RWPE1 (cell line): Measurements from ENCODE around the gene AHCYL2.
"Not testable (repeated sequence)": the region's sequence is repeated elsewhere in the genome, so short reads cannot be mapped to it uniquely, and the experiment has no call there.

Experiments
- CTCF ChIA-PET: fragments of 350-600 bp; sonication (Branson Sonifier 250); formaldehyde crosslinking; extraction: SDS; loops from one replicate; lab custom pipeline; 2021; lab: Yijun Ruan, JAX
- POLR2A ChIA-PET: fragments of 400-600 bp; formaldehyde crosslinking; extraction: SDS; loops from one replicate; lab custom pipeline; 2020; ENCODE audit warnings: antibody characterized with exemption; ENCODE audit not compliant: low non-redundant PET; lab: Yijun Ruan, JAX
- DNase-seq: peaks from one replicate; pipeline ENCODE4 v3.0.0; 2012; ENCODE audit warnings: low spot score
- H3K27ac ChIP-seq: fragments of 450-650 bp; 2 replicates; pipeline ENCODE4 v1.5.1; 2017
- TF ChIP-seq, protein P1 (sequence below): fragments of 450-650 bp; conservative IDR thresholded peaks from 2 replicates; pipeline ENCODE4 v1.5.1; 2017; ENCODE audit warnings: low read depth, mild to moderate bottlenecking

AHCYL2 gene

DNA sequence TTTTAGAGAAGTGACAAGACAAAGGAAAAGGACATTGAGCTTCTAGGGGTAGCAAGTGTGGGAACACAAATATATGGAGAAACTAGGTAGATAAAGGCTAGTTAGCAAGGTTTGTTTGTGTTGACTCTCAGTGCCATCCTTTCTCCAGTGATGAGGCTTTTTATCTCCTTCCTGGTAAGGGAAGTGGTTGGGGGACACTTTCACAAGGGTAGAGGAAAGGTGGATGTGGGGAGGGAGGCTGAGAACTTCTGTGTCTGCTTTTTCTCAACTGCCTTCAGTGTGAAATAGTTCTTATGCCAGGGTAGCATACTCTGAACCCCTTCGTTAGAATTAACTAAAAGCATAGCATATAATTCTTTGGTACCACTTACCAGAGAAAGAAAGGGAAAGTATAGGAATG is 116.4 kb downstream of the AHCYL2 start:
- DNase-seq: no peak
- ChIA-PET CTCF (interaction anchor here (0.7 kb wide), 2 partner anchors 29 to 59 kb away, joined by 3 read pairs; no protein-coding TSS in a partner anchor), POLR2A (no interaction called here)
- no peak overlapping the region for H3K27ac ChIP-seq
- TF ChIP-seq, protein P1, sequence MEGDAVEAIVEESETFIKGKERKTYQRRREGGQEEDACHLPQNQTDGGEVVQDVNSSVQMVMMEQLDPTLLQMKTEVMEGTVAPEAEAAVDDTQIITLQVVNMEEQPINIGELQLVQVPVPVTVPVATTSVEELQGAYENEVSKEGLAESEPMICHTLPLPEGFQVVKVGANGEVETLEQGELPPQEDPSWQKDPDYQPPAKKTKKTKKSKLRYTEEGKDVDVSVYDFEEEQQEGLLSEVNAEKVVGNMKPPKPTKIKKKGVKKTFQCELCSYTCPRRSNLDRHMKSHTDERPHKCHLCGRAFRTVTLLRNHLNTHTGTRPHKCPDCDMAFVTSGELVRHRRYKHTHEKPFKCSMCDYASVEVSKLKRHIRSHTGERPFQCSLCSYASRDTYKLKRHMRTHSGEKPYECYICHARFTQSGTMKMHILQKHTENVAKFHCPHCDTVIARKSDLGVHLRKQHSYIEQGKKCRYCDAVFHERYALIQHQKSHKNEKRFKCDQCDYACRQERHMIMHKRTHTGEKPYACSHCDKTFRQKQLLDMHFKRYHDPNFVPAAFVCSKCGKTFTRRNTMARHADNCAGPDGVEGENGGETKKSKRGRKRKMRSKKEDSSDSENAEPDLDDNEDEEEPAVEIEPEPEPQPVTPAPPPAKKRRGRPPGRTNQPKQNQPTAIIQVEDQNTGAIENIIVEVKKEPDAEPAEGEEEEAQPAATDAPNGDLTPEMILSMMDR: no peak

DNA sequence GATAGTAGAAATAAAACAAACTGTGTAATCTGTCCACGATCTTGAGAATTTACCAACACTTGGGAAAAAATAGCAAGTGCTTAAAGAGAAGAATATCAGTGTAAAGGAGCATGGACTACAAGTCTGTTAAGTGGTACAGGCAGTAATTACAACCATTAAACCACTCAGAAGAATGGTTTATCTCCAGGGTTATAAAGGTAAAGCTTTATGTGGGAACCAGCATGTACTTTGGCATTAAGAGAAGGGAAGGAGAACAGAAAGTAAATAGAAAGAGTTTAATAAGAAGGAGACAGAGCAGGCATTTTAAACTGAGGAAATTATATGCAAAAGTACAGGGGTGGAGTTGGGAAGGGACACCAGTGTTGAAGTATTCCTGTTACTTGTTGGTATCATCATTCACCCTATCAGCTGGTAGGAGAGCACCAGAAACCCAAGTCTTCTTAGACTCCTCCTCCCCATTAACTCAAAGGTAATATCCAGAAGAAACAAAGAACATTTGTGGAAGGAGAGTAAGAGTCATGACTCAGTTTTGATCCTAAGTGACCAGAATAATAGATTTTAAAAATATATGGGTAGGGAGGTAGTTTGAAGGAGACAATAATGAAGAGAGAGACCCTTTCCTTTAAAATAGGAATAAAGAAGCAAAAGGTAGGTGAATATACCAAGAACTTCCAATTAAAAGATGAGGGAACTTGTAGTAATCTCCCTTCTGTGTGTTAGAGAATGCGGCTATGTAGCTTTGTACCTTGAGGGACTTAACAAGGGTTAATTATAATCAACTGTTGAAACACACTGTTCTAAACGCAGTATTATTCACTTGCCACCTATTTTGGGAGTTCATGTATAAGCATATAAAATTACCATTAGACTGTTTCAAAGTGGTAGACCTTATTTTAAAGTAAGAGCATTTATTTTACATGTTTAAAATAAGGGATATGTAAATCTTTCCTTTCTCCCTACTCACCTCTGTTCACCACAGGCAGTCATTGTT is 117.3 kb downstream of the AHCYL2 start:
- no peak for DNase-seq
- H3K27ac ChIP-seq: no peak overlapping the region
- ChIA-PET CTCF (interaction anchor here (0.6 to 1.3 kb wide), 13 partner anchors 8 to 1030 kb away, joined by 3 to 7 read pairs (median 3); no protein-coding TSS in a partner anchor), POLR2A (no interaction called here)
- TF ChIP-seq, protein P1: no peak

DNA sequence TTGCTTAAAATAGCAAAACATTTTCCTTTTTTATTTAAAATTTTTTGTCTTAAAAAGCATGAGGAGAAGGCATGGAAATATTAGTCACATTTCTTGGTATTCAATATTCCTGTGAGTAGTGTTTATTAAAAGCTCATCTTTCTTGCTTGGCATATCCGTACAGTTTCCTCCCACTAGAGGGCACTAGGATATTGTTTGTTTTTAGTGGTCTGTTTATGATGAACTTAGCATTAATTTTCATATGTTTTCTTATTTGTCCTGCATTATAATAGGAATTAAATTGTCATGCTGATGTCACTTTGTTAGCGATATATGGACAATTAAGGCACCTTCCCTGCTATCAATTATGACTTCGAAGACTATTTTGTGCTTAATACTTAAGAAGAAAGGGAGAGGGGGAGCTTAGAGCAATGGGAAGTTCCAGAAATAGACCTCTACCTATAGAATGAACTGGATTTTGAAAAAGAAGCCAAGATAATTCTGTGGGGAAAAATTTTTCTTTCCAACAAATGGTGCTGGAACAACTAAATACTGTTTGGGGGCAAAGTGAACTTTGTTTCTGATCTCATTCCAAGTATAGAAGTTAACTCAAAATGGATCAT is 118.4 kb downstream of the AHCYL2 start:
- ChIA-PET CTCF (interaction anchor here (0.6 to 1.3 kb wide), 15 partner anchors 9 to 1029 kb away, joined by 3 to 7 read pairs (median 3); no protein-coding TSS in a partner anchor), POLR2A (no interaction called here)
- TF ChIP-seq, protein P1: peak; percentile 94
- H3K27ac ChIP-seq: no peak overlapping the region
- peak; percentile 34 for DNase-seq

DNA sequence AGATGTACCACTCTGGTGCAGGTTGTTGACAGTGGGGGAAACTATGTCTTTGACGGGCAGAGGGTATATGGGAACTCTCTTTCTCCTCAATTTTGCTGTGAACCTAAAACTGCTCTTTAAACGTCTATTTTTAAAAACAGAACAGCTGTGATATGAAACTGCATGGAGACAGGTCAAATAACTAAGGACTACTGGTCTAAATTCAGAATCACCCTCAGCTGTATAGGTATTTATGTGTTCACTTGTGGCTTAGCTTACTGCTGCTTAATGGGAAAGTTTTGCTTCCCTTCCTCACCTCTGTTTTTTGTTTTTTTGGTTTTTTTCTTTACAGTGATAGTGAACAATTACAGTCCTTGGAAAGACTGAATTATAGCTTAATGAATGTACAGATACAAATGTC is 122.5 kb downstream of the AHCYL2 start:
- TF ChIP-seq, protein P1: no peak
- no peak for DNase-seq
- H3K27ac ChIP-seq: no peak overlapping the region
- ChIA-PET POLR2A (no interaction called here), CTCF (interaction anchor here (0.6 to 1.0 kb wide), 3 partner anchors 13 to 126 kb away, joined by 3 read pairs; no protein-coding TSS in a partner anchor)

DNA sequence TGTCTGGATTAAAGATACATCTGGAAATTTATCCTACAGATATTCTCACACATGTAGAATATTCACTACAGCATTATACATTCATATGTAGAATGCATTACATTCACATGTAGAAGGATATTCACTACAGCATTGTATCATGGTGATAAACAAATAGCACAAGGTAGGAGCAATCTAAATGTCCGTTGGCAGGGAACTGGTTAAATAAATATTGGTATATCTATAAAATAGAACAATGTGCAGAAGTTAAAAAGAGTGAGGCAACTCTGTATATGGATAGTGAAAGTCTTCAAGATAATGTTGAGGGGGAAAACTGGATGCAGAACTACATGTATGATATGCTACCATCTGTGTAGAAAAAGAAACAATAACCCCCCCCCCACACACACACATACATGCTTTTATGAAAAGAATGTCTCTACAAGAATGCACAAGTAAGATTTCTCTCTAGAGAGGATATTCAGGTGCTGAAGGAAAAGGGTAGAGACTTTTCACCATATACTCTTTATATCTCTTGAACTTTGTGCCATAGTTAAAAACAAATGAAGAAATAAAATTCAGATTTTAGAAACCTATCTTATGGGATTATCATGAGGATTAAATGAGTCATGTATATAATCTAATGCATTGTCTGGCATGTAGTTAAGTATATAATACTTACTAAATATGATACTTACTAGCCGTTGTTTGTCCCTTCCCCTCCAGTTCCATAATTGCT is 123.4 kb downstream of the AHCYL2 start:
- ChIA-PET POLR2A (no interaction called here), CTCF (interaction anchor here (1.0 kb wide), 1 partner anchor 19 kb away, joined by 3 read pairs; no protein-coding TSS in a partner anchor)
- TF ChIP-seq, protein P1: no peak
- DNase-seq: no peak
- no peak overlapping the region for H3K27ac ChIP-seq

DNA sequence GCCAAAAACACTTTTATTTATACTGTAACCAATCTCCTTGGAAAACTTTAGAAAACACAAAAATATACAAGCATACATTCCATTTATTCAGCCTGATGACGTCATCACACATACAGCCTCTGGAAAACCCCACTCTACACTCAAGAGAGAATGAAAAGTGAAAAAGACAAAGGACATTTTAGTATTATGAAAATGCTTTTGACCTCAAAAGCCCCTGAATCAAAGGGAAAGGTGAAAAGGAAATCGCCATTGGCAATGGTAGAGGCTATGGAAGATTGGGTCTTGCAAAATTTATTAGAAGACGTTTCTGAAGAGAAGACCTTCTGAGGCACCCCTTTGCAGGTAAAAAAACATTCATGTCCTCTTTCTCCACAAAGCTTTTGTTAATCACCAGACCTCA is 126.5 kb downstream of the AHCYL2 start:
- H3K27ac ChIP-seq: no peak overlapping the region
- ChIA-PET POLR2A (no interaction called here), CTCF (no interaction called here)
- no peak for DNase-seq
- TF ChIP-seq, protein P1: no peak

DNA sequence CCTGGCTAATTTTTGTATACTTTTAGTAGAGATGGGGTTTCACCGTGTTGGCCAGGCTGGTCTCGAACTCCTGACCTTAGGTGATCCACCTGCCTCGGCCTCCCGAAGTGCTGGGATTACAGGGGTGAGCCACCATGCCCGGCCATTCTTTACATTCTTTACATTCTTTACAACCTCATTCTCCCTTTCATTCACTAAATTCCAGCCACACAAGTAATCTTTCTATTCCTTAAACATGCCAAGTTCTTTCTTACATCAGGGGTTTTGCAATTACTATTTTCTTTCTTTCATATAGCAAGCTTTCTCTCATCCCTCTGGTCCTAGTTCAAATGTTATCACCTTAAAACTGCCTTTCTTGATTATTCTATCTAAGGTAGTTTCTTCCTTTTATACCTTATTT is 128.3 kb downstream of the AHCYL2 start:
- H3K27ac ChIP-seq, CTCF ChIA-PET, DNase-seq, POLR2A ChIA-PET: not testable (repeated sequence)
